HG02610 (cell line): ENCODE measurements around the gene MEDAG.
"Not testable (repeated sequence)": the region's sequence is repeated elsewhere in the genome, so short reads cannot be mapped to it uniquely, and the experiment has no call there.

ENCODE experiments used
- ATAC-seq: cut with Tn5 transposase; IDR thresholded peaks from one replicate; pipeline ENCODE4 v1.9.1; 2021; ENCODE audit warnings: mild to moderate bottlenecking, moderate library complexity; ENCODE audit not compliant: unreplicated experiment

The MEDAG gene

DNA sequence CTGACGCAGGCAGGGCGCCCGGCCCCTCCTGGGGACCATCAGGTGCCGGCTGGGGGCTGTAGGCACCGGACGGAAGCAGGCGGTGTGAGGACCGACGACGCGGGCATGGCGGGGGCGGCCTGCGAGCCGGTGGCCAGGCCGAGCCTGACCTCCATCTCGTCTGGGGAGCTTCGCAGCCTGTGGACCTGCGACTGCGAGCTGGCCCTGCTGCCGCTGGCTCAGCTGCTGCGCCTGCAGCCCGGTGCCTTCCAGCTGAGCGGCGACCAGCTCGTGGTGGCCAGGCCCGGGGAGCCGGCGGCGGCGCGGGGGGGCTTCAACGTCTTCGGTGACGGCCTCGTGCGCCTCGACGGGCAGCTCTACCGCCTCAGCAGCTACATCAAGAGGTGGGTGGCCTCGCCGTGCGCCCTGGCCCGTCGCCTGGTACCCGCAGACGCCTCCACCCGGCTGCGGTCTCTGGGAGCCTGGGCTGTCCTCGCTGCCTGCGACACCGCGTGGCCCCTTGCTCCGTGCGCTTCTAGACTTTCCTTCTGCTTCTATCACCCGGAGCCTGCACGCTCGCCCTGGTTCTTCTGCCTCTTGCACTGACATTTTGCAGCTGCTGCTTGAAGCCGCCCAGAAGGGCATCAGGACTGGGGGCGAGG, 460 bp downstream of the MEDAG start:
- ATAC-seq: no peak

DNA sequence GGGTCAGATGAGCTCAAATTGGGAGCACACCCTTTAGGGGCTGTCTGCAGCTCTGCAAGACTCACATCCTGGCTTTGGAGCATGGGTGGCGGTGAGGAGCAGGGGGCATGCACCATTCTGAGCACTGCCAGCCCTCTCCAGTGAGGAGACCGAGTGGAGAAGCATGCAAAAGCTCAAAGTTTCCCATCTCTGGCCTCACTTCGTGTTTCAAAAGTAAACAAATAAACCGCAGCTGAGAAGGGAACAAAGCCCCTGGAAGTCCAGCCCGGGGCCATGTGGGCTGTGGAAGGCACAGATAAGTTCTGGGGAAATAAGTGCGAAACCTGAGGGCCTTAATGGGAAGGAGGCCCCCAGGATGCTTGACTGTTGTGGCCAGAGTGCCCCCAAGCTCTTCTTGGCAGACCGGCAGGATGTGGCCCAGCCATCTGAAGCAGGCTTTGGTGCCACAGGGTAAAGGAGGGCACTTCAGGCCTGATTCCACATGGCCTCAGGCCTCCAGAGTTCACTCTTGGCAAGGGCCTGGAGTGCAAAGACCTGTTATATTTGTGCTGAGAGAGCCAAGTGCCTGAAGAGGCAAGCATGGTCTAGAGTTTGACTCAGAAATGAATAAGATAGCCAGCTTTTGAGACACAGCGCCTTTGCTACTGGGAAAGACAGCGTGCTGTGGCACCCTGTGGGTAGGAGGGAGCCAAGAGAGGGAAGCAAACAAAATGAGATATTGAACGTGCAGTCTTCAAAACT, 1.2 kb downstream of the MEDAG start:
- no peak for ATAC-seq

DNA sequence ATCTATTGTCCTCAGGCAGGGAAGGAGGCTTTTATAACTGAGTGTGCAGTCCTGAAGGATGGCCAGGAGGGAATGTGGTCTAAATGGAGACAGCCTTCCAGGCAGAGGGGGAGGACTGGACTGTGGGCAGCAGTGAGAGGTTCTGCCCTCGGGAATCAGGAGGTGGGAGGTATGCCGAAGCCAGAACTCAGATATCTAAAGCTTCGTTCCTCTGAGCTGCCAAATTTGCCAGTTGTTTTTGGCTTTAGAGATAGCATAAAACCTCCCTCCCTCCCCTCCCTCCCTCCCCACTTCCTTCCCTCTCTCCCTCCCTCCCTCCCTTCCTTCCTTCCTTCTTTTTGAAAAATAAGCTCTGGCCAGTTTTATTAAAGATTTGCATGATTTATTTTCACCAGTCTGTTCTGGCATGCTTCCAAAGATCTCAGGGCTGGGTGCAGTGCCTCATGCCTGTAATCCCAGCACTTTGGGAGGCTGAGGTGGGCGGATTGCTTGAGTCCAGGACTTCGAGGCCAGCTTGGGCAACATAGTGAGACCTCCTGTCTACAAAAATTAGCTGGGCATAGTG, 2.4 kb downstream of the MEDAG start:
- no peak for ATAC-seq

DNA sequence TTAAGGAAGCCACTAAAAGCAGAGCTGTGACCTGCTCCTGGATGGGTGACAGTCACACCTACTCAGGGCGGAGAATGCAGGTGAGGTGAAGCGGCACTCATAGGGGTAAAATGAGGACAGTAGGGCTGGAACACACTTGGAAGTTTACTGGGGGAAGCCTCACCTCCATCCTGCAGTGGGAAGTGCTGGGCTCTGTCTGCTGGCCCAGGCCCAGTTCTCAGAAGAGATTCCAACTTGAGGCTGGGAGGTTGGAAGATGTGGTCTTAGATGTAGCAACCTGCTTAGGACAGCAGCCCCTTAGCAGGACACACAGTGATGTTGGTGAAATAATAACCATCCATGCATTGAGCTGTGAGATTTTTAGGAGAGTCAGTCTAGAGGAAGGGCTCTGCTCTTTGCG, 4.6 kb downstream of the MEDAG start:
- ATAC-seq: no peak

DNA sequence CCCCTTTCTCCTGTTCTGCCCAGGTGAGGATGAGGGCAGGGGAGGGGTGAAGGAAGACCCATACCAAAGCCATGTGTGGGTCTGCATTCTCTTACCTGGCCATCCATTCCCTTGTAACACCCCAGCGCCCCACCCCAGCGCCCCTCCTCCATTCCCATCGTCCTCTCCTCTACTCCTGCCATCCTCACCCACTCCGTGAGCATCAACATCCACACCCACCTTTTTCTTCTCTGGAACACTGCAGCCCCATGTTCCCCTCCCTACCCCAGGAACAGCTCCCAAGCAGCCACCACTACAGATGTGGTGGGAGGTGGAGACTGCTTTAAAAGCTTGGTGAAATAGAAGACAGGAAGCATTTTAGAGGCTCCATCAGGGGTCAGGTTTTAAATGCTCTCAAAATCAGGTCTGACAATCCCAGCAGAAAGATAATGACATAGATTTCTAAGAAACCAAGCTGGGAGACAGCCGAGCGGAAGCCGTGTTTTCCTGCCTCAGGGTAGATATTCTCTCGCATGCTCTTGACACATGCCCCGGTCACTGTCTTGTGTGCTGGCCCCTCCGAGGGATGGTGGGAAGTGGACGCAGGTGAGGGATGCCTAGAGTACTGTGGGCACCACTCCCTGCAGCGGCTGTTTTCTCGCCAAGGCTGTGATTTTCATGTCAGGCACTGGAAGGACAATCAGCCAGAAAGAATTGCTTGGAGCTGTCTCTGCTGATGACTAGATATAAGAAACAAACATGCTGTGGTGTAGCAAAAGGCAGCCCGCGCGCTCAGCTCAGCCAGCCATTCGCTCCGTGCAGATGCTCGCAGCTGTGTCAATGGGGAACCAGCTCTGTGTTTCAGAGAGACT, 9.8 kb downstream of the MEDAG start:
- no peak for ATAC-seq

DNA sequence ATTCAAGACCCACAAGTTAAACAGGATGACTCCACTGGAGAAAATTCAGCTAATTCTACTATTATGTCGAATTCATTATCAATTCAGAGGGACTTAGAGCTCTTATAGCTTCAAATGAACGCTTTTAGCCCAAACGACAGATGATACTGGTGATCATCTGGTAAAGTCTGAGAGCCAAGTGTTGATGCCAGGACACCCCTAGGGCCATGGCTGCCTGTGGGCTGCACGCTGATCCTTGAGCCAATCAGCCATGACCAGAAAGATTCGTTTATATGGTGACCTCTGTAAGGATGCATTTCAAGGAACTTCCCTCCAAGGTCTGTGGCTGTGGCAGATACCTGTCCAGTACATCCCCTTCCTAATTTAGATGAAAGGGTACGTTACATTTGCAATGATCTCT, 10.9 kb downstream of the MEDAG start:
- no peak for ATAC-seq

DNA sequence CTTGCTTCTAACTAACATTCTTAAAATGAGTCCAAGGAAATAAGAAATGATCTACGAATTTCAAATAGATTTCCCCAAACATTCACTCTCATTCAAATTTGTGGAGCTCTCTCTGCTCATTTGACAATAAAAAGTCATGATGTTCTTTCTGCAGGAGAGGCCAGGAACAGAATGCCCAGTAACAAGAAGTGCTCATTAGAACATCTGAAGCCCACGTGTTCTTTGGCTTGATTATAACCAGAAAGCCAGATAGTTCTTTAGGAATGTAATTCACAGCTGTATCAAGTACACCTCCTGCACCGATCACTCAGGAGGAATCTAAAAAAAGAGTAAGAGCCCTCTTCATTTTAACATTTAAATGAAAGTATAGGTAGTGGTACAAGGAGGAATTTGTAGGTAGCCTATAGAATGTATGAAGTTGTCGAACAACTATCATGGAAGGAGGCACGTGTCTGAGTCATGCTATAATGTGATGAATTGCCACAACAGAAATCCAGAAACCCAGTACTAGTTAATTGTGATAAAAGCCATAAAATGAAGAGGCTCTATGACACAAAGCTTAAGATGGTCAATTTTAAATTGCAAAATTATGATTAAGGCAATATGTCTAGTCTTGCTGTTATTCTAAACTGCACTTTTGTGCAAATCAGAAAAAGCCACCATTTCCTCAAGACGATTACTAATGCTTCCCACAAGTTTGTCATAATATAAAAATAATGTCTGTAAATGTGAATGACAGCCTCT, 12.8 kb downstream of the MEDAG start:
- ATAC-seq: no peak

DNA sequence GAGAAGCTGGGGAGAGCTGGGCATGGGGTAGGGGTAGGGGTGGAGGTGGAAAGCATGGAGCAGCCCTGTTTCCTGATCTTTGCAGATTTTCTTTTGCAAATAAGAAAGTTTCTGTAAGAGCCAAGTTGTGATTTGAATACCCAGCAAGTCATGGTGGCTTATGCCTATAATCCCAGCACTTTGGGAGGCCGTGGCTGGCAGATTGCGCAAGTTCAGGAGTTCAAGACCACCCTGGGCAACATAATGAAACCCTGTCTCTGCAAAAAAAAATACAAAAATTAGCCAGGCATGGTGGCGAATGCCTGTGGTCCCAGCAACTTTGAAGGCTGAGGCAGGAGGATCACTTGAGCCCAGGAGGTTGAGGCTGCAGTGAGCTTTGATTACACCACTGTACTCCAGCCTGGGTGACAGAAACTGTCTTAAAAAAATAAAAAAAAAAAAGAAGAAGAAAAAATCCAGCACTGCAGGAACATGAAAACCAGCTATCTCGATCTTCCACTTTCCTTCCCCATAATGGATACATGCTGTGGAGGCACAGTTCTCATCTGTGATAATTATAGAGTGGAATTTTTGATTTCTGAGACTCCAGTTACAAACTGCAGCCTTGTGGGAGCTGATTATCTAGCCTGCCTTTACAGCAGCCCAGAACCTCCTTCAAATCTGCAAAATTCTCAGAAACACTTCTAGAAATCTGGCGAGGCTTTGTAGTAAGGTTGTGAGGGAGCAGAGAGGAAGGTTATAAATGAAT, 14.3 kb downstream of the MEDAG start:
- no peak for ATAC-seq

DNA sequence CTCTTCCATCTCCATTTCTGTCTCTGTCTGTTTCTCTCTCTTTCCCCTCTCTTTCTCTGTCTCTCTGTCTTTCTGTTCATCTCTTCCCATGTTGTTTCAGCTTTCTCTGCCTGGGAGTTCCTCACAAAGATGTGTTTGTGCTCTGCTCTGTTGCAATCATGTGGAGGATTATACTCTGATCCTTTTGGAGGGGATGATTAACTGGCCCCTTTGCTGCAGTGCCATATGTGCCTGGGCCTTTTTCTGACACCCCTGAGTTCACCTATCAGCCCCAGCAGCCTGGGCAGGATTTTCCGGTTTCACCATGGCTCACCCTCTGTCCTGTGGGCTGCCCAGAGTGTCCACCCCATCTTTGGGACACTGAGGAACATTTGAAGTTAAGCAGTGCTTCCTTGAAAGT, 17.3 kb downstream of the MEDAG start:
- no peak for ATAC-seq

DNA sequence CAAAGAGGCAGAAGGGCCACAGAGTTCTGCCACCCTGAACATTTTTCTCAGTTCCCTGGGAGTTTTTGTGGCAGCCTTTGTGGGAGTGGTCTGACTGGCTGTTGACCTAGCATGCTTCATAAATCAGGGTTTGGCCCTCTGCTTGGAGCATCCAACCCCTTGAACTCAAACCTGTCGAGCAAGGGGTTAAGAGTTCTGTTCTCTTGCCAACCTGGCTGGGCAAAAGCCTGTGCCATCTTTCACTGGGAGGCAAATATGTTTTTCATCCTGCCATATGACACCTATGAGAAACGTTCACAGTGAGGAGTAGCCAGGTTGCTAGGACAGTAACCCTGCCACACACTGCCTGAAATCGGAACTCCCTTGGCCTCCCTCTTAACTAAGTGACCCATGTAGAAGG, 18.6 kb downstream of the MEDAG start:
- ATAC-seq: no peak

DNA sequence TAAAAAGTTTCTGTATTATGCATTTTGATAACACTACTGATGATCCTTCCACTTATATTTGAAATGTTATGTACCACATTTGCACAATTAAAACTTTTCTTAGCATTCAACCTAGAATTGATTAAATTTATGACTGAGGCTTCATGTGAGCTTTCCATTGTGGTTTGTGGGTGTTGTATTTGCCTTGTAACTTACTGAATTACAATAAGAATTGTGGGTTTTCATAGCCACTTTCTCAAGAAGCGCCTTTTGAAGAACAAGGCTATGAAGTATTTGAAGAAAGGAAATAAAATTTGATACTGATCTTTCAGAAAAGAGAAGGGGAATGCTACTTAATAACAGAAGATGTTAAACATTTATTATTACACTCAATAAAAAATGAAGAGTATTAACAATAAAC, 19.4 kb downstream of the MEDAG start:
- no peak for ATAC-seq

DNA sequence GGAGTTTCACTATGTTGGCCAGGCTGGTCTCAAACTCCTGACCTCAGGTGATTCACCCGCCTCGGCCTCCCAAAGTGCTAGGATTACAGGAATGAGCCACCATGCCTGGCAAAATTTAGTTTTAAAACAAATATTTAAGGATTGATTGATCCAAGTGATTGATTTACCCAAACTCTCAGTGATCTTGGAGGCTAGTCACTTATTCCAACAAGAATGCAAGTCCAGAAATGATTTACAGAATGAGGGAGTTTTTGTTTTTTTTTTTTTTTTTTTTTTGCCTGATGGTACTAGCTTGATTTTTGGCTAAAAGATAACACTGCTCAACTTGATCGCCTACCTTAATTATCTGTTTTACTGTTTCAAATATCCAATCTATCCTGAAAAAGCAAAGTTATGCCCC, 20.7 kb downstream of the MEDAG start:
- no peak for ATAC-seq

DNA sequence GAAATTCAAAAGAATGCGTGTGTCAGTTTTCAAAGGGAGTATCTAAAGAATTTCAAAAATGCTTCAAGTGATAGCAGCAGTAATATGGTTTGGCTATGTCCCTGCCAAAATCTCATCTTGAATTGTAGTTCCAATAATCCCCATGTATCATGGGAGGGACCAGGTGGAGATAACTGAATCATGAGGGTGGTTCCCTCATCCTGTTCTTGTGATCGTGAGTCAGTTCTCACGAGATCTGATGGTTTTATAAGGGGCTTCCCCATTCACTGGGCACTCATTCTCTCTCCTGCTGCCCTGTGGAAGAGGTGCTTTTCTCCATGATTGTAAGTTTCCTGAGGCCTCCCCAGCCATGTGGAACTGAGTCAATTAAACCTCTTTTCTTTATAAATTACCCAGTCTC, 21.1 kb downstream of the MEDAG start:
- not testable (repeated sequence) for ATAC-seq

DNA sequence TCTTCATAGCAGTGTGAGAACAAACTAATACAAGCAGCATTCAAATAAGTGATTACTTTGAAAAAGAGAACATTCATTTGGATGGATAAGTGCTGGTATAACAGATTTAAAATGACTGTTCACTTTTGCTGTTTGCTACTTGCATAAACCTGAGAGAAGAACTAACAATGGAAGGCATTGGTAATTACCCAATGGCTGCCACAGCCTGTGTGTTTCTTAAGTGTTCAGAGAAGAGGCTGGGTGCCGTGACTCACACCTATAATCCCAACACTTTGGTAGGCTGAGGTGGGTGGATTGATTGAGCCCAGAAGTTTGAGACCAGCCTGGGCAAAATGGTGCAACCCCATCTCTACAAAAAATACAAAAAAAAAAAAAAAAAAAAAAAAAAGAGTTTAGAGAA, 21.5 kb downstream of the MEDAG start:
- no peak for ATAC-seq

DNA sequence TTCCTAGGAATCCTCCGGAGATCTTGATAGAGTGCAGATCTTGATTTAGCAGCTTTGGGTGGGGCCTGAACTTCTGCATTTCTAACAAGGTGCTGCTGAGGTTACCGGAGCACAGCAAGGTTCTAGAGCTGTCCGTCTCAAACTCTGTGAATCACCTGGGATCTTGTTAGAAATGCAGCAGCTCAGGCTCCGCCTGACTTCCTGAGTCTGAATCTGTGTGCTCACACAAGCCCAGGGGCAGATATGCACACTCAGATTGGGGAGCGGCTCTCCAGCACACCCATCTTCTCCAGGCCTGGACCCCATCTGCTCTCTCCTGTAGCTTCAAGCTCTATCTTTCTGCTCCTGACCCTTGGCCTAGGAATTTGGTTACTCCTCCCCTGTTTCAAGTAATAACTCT, 22.9 kb downstream of the MEDAG start:
- no peak for ATAC-seq

DNA sequence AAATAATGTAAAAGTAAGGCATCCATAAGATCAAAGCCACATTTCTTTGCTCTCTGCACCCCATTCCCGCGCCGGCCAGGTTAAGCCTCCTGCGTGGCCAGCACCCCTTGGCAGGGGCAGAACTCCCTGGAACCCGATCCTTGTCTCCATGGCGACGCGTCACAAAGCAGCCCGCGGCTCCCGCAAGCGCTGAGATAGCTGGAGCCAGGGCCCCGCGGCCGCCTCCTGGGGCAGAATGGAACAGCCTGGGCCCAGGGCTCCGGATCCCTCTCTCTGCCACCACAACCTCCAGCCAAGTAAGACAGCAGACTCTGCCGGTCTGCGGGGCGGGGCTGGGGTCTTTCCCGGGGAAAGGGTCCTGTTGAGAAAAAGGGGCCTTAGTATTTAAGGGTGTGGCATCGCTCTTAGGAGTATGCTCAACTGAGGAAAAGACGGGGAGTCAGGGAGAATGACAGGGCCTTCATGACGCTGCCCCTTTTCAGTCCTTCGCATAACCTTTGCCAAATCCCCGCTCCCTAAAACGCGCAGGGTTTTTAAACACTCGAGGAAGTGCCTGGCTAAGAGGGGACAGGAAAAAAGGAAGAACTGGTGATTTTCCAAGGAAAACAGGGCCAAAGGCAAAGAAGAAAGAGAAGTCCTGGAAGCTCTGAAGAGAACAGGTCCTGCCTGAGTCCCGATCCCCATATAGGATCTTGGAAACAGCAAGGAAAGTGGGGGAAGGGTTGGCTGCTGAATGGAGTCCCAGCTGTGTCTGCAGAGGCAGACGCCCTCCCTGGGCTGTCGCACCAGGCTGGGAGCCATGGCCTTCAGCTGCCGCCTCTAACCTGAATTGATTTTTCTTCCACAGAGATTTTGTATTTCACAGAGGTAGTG, 26.6 kb downstream of the MEDAG start, which contains the start of gene TEX26:
Gene TEX26, plus strand, starts transcription at position 176 of the 873 bp plus-strand sequence. Its CDS starts 60 bp downstream, at position 236.
- ATAC-seq: no peak

DNA sequence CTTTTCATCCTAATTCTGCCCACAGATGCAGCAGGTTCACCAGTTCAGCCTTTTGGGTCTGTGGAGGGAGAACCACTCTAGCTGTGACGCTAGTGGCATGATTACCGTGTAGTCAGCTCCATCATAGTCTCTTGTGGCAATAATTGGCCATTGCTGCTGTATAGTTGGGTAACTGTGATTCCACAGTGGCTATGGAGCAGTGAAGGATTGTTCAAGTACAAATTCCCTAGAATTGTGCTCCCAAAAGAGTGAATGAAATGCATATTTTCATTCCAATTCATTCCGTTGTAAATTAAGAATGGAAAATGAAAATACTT, 27.2 kb downstream of the MEDAG start:
- ATAC-seq: no peak

DNA sequence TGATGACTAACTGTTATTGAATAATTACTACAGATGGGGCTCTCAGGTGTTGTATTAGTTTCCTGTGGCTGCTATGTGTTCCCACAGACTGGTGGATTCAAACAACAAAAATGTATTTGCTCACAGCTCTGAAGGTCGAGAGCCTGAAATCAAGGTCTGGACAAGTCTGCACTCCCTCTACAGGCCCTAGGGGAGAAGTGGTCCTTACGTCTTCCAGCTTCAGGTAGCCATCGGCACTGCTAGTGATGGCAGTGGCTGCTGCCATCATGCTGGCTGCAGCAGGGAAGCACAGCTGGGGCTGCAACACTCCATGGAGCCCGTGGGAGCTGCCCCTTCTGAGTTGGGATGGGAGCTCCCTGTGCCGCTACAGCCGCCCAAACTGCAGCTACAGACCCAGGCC, 28.3 kb downstream of the MEDAG start:
- ATAC-seq: no peak

DNA sequence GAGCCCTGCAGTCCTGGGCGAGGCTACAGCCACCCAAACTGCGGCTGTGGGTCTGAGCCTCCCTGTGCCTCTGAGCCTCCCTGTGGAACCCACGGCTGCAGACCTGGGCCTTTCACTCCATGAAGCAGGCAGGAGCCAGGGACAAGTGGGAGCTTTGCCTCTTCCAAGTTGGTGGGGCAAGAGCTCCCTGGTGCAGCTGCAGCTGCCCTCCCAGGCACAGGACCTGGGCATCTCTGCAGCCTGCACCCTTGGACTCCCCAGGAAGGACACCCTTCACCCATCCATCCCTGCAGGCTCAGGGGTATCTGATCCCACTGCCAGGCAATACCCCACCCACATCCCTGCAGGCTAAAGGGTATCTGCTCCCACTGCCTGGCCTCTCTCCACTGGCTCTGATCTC, 28.7 kb downstream of the MEDAG start:
- no peak for ATAC-seq
